OCI-LY7 (cell line): ENCODE data around the gene PWP2. TPM values are rescaled to one million over a fixed set of nuclear protein-coding genes. Genes with fewer than 3 reads are reported as not detected.
"Not testable (repeated sequence)": the region's sequence is repeated elsewhere in the genome, so short reads cannot be mapped to it uniquely, and the experiment has no call there.

Source experiments
- BruUV-seq: library from RNA; stranded (reverse); fragments of 400-500 nt; replicated peaks from 2 replicates; lab custom pipeline; 2021; lab: Mats Ljungman, UMichigan
- CTCF ChIA-PET: fragments of 300-600 bp; sonication (Branson Sonifier 250); formaldehyde crosslinking; loops from one replicate; lab custom pipeline; 2022; ENCODE audit warnings: antibody characterized with exemption; ENCODE audit not compliant: unreplicated experiment; lab: Charles Lee
- POLR2A ChIA-PET: fragments of 300-600 bp; sonication (Branson Sonifier 250); formaldehyde crosslinking; loops from one replicate; lab custom pipeline; 2022; ENCODE audit warnings: antibody characterized with exemption; lab: Charles Lee
- DNase-seq: peaks from one replicate; pipeline ENCODE4 v3.0.0-alpha.2; 2015; ENCODE audit warnings: low spot score
- H2AFZ ChIP-seq: fragments of 200-600 bp; sonication (generic), shearing (Covaris generic); 2 replicates; pipeline ENCODE4 v1.6.1; 2014; ENCODE audit warnings: mild to moderate bottlenecking, antibody characterized with exemption, low read length, moderate library complexity
- H3K27ac ChIP-seq: fragments of 200-600 bp; sonication (generic); 2 replicates; pipeline ENCODE4 v1.5.1; 2014; ENCODE audit warnings: mixed run types, low read depth, mild to moderate bottlenecking, moderate library complexity, low read length, inconsistent platforms; ENCODE audit not compliant: poor library complexity, severe bottlenecking
- H3K36me3 ChIP-seq: fragments of 200-600 bp; sonication (generic); 2 replicates; pipeline ENCODE4 v1.6.1; 2014; ENCODE audit warnings: mild to moderate bottlenecking, antibody characterized with exemption, low read length, moderate library complexity, mixed read lengths; ENCODE audit not compliant: insufficient read depth
- H3K4me1 ChIP-seq: fragments of 200-600 bp; sonication (generic); 2 replicates; pipeline ENCODE4 v1.5.1; 2014; ENCODE audit warnings: mild to moderate bottlenecking, low read length; ENCODE audit not compliant: insufficient read depth, poor library complexity, severe bottlenecking
- H3K4me2 ChIP-seq: fragments of 200-600 bp; sonication (generic); 2 replicates; pipeline ENCODE4 v1.6.1; 2014; ENCODE audit warnings: mild to moderate bottlenecking, low read length
- H3K4me3 ChIP-seq: fragments of 200-600 bp; sonication (generic); 2 replicates; pipeline ENCODE4 v1.5.1; 2014; ENCODE audit warnings: mild to moderate bottlenecking, low read depth, low read length; ENCODE audit not compliant: poor library complexity, severe bottlenecking
- H3K79me2 ChIP-seq: fragments of 200-600 bp; sonication (generic); 2 replicates; pipeline ENCODE4 v1.6.1; 2016; ENCODE audit warnings: low read depth, mild to moderate bottlenecking, low read length, moderate library complexity, mixed read lengths; ENCODE audit not compliant: insufficient read depth
- H3K9me2 ChIP-seq: fragments of 200-600 bp; sonication (generic); 2 replicates; pipeline ENCODE4 v1.6.1; 2016; ENCODE audit warnings: mild to moderate bottlenecking, low read length, mixed read lengths; ENCODE audit not compliant: insufficient read depth
- H3K9me3 ChIP-seq: fragments of 200-600 bp; sonication (generic); 2 replicates; pipeline ENCODE4 v1.6.1; 2014; ENCODE audit warnings: mild to moderate bottlenecking, mixed run types, low read length, mixed read lengths
- H4K20me1 ChIP-seq: fragments of 200-600 bp; sonication (generic); 2 replicates; pipeline ENCODE4 v1.6.1; 2014; ENCODE audit warnings: mild to moderate bottlenecking, antibody characterized with exemption, low read length, moderate library complexity, mixed read lengths; ENCODE audit not compliant: insufficient read depth
- intact Hi-C: fragments of 100-400 bp; cut with micrococcal nuclease; formaldehyde crosslinking; loops from one replicate; pipeline ENCODE4 v1.10.0; 2022; ENCODE audit not compliant: unreplicated experiment
- total RNA-seq, 2 experiments: library from RNA; depleted of rRNA in 1 of 2; stranded (reverse); fragments of >200 nt in 1 of 2; shearing (Covaris generic) in 1 of 2; gene quantifications; 2 replicates each; pipeline ENCODE4 v1.2.3, GENCODE V29; 2014 to 2022

PWP2 gene
- total RNA-seq, 2 experiments from 2014 or later = 8.2 to 11.5 TPM

DNA sequence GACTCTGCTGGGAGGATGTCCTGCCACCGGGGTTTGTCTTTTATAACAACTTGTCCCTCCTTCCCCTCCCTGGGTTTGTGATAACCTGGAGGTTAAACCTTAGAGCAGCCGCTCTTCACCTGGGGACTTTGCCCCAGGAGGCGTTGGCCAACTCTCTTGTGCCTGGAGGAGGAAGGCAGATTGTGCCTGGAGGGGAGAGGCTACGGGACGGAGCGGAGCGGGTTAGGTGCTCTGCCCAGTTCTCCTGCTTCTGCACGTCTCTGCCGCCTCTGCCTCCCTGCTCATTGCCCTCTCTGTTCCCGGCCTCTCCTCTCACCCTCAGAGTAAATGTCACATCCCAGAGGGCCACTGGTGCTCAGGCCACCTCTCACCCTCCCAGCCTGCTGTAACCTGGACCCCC, 63.1 kb downstream of the PWP2 start:
- H2AFZ ChIP-seq, intact Hi-C loops, H3K36me3 ChIP-seq, BruUV-seq, H3K79me2 ChIP-seq, DNase-seq, H3K9me3 ChIP-seq, H3K9me2 ChIP-seq, H3K4me3 ChIP-seq, CTCF ChIA-PET, POLR2A ChIA-PET, H4K20me1 ChIP-seq, H3K4me1 ChIP-seq, H3K27ac ChIP-seq, H3K4me2 ChIP-seq: not testable (repeated sequence)

DNA sequence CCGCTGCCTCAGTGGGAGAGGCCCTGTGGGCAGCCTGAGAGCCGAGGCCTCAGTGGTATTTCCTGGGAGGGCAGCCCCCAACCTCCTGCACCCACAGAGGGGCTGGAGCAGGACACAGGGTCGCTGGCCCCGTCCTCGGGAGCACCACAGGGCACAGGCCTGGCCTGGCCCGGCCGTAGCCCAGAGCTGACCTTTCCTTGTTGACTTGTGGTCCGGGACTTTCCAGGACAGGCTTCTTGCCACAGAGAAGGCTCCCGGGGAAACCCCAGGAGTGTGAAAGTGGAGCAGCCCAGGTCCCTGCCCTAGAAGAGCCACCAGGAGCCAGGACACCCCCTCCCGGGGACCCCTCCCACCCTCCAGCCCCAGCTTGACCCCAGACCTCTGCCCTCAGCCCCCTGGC, 63.7 kb downstream of the PWP2 start:
- BruUV-seq = not testable (repeated sequence)

DNA sequence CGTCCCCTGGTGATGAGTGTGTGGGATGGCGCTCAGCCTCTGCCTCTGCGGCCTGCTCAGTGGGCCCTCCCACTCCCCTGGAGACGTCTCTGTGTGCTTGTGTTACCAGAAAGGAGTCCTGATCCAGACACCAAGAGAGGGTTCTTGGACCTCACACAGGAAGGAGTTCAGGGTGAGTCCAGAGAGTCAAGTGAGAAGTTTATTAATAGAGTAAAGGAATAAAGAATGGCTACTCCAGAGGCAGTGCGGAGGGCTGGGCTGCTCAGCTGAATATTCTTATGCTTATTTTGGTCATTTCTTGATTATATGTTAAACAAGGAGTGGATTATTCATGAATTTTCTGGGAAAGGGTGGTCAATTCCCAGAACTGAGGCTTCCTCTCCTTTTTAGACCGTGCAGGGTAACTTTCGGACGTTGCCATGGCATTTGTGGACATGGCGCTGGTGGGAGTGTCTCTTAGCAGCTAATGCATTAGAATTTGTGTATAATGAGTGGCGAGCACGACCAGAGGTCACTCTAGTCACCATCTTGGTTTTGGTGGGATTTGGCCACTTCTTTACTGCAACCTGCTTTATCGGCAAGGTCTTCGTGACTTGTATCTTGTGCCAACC, 64.9 kb downstream of the PWP2 start:
- DNase-seq, H3K27ac ChIP-seq, H4K20me1 ChIP-seq, H3K4me3 ChIP-seq, H3K79me2 ChIP-seq, H3K4me1 ChIP-seq, H3K9me3 ChIP-seq, POLR2A ChIA-PET, H3K36me3 ChIP-seq, H2AFZ ChIP-seq, intact Hi-C loops, H3K4me2 ChIP-seq, H3K9me2 ChIP-seq, BruUV-seq, CTCF ChIA-PET: not testable (repeated sequence)

More for the DNA sequence above, 63.7 kb downstream of the PWP2 start:
- H3K36me3 ChIP-seq, intact Hi-C loops, H3K4me2 ChIP-seq, H3K4me1 ChIP-seq, H3K79me2 ChIP-seq, CTCF ChIA-PET, H3K4me3 ChIP-seq, DNase-seq, H4K20me1 ChIP-seq, POLR2A ChIA-PET, H3K27ac ChIP-seq, H3K9me3 ChIP-seq, H2AFZ ChIP-seq, H3K9me2 ChIP-seq: not testable (repeated sequence)

DNA sequence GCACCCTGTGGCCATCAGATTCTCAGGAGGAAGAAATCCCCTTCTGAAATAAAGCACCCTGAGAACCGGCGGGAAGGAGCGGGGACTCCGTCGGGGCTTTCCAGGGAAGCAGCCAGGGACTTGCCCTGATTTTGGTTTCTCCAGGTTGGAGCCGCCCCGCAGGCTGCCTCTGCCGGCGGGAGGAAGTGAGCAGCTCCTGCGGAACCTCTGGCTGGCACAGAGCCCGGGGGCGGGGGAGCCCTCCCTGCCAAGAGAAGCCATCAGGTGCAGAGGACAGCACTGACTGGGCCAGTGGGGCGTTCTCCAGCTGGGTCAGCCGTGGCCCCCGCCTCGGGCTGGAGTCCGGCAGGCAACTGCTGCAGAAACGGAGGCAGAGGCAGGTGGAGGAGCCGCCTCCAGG, 65.5 kb downstream of the PWP2 start:
- H3K4me1 ChIP-seq, H3K36me3 ChIP-seq, DNase-seq, H2AFZ ChIP-seq, H3K9me2 ChIP-seq, POLR2A ChIA-PET, H4K20me1 ChIP-seq, H3K27ac ChIP-seq, H3K4me2 ChIP-seq, intact Hi-C loops, H3K9me3 ChIP-seq, H3K79me2 ChIP-seq, H3K4me3 ChIP-seq, BruUV-seq, CTCF ChIA-PET: not testable (repeated sequence)

DNA sequence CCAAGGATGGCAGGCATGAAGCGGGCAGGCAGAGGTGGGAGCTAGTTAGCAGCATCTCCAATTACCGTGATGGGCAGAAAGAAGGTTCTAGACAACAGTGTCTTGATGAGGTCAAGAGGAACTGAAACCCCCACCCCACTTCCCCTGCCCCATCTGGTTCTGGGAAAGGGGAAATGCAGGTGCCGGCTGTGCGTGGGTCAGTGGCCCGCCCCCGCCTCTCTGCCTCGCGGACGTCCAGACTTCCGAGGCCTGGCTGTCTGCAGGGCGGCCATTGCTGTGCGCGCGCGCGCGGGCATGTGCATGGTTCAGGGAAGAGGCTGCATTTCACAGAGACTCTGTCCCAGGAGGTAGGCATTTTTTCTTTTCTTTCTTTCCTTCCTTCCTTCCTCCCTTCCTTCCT, 68.0 kb downstream of the PWP2 start:
- H3K4me2 ChIP-seq, H3K36me3 ChIP-seq, CTCF ChIA-PET, BruUV-seq, H3K27ac ChIP-seq, DNase-seq, H3K9me2 ChIP-seq, H3K4me3 ChIP-seq, intact Hi-C loops, H3K4me1 ChIP-seq, H2AFZ ChIP-seq, H4K20me1 ChIP-seq, H3K79me2 ChIP-seq, POLR2A ChIA-PET, H3K9me3 ChIP-seq: not testable (repeated sequence)

DNA sequence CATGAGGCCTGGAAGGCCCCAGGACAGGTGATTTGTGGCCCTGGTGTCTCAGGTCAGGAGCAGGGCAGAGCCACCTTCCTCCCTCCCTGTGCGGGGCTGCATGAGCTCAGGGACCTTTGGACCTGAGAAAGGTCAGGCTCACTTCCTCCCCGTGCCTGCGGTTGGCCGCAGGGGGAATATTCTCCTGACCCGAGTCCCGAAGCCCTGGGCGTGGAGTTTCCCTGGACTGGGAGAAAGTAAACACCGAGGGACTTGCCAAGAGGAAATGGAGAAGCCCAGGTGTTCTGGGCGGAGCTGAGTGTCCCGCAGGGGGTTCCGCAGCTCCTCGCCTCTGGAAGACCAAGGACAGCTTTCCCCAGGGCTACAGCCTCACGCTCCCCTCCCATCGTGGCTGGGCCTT, 68.9 kb downstream of the PWP2 start:
- BruUV-seq, H4K20me1 ChIP-seq, POLR2A ChIA-PET, H3K4me2 ChIP-seq, CTCF ChIA-PET, H3K4me3 ChIP-seq, H3K4me1 ChIP-seq, H3K9me3 ChIP-seq, DNase-seq, H3K36me3 ChIP-seq, H3K9me2 ChIP-seq, H3K79me2 ChIP-seq, H3K27ac ChIP-seq, intact Hi-C loops, H2AFZ ChIP-seq: not testable (repeated sequence)
